ENCODE measurements around the gene LRRC8A.
A peak's percentile ranks its signal among the peaks of the same experiment; 100 is the strongest.
"Not testable (repeated sequence)": the region's sequence is repeated elsewhere in the genome, so short reads cannot be mapped to it uniquely, and the experiment has no call there.

LRRC8A gene

GRCh38 chr9:128923493-128923883 is 41.6 kb downstream of the LRRC8A start:
- no peak for DNase-seq

- no peak for DNase-seq
Measured at GRCh38 chr9:128927731-128928411, 45.9 kb downstream of the LRRC8A start.

- no peak for DNase-seq
Measured at GRCh38 chr9:128928624-128929023, 46.7 kb downstream of the LRRC8A start.

DNA sequence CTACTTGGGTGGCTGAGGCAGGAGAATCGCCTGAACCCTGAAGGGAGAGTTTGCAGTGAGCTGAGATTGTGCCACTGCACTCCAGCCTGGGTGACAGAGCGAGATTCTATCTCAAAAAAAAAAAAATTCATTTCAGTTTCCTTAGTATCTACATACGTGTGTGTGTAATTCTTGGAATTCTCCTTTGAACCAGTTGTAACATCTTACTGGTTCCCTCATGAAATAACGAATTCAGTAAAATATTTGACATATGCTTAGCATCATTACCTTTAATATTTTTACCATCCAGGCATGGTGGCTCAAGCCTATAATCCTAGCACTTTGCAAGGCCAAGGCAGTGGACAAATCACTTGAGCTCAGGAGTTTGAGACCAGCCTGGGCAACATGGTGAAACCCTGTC is 47.6 kb downstream of the LRRC8A start:
- DNase-seq, result no peak

DNA sequence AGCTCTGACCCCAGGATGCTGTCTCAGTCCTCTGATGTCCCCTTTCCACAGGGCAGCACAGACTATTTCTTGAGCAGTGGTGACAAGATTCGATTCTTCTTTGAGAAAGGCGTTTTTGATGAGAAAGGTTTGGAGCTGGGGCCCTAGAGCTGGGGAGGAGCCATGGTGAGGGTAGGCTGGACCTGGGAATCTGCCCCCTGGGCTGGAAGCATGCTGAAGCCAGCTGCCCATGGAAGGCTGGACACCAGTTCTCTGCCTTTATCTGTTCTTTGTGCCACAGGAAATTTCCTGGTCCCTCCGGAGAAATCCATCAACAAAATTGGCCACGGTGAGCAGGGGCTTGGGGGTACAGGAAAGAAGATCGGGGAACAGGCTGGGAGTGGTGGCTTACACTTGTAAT is 51.8 kb downstream of the LRRC8A start:
- no peak for DNase-seq

DNA sequence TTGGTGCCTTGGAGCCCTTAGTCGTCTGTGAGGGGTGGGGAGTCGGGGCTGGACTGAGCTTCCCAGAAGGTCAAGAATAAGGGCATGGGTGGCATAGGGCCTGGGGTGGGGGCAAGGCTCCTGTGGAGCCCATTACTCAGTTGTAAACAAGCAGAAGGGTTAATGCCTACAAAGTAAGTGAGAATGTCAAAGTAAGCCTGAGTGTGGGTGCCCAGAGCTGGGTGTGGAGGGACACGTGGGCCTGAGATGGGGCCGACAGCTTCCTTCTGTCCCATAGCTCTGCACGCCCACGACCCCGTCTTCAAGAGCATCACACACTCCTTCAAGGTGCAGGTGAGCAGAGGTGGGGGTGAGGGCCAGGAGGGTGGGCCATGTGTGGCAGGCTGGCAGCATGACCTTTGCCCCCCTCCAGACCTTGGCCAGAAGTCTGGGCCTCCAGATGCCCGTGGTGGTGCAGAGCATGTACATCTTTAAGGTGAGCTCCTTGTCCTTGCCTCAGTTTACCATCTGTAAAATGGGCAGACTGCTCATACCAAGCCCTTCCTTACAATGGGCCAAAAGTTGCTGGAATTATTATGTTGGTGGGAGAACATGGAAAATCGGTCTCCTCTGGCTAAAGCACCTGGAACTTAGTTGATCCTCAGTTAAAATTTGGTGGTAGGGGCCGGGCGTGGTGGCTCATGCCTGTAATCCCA is 54.4 kb downstream of the LRRC8A start:
- DNase-seq, result no peak

GRCh38 chr9:128937310-128938165 is 55.6 kb downstream of the LRRC8A start:
- DNase-seq, result no peak

- no peak for DNase-seq
Measured at GRCh38 chr9:128940271-128940921, 58.5 kb downstream of the LRRC8A start.

DNA sequence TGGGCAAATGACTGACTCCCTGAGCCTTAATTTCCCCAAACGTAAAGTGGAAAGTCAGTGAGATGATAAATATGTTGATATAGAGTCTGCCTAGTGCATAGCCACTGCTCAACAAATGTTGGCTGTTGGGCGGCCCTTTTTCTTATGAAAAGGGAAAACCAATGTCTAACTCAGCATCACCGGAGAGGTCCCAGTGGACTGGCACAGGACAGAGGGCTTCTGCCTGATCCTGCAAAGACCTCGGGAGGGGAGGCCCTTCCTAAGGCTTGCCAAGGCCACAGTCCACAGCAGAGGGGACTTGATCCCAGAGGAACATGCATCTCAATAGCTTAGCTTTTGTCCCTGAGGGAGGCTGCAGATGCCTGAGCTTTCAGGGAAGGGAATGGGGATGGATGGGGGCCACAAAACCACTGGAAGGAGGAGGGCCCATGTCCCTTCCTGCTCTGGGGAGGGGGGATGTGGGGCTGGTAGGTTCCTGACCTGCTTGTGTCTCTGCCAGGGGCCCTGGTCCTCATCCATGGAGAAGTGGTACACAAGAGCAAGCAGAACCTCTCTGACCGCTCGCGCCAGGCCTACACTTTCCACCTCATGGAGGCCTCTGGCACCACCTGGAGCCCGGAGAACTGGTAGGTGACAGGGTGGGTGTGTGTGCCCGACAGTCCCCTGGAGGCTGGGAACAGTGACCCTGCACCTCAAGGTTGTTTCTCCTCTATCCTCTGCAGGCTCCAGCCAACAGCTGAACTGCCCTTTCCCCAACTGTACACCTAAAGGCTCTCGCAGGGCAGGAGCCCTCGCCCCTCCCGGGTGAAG is 59.2 kb downstream of the LRRC8A start:
- no peak for DNase-seq

- DNase-seq, result no peak
Measured at GRCh38 chr9:128943832-128944620, 62.1 kb downstream of the LRRC8A start.

GRCh38 chr9:128944966-128945365 is 63.0 kb downstream of the LRRC8A start:
- DNase-seq, result not testable (repeated sequence)

DNA sequence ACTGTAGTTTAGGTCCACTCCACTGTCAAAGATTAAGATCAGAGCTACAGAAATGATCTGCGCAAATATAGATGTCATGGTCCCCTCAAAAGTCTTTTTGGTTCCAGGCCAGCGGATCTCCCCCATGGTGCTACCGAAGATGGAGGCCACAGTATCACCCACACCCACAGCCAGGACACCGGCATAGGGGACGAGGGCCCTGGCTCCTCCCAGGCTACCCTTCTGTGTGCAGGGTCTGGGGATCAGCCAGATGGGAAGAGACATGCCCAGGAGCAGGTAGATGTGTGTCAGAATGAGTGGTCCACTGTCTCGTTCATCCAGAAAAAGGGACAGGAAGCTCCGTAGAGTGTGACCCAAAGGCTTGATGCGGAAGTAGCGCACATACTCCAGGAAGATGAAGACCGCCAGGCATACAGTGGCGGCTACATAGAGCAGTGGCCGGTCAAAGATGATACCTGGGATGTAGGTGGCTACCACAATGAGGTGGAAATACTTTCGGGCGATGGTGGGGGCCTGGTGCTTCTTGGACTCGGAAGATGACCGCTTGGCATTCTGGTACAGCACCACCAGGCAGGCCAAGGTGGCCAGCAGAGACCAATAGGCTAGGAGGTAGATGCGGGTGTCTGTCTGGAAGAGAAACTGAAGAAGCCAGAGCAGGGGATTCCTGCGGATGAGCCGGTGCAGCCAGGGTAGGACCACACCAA is 64.0 kb downstream of the LRRC8A start:
- no peak for DNase-seq

GRCh38 chr9:128946571-128947276 is 64.8 kb downstream of the LRRC8A start:
- no peak for DNase-seq

DNA sequence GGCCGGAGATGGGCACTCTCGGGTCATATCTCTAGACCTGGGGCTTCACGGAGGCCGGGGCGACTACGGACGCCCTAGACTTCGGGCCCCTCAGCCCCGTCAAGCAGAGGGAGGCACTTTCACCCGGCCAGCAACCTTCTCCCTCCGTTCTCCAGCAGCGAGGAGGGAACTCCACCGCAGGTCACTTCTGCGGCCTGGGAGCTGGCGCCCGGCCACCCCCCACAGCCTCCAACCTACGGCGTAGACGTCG is 65.3 kb downstream of the LRRC8A start:
- DNase-seq, result no peak

DNA sequence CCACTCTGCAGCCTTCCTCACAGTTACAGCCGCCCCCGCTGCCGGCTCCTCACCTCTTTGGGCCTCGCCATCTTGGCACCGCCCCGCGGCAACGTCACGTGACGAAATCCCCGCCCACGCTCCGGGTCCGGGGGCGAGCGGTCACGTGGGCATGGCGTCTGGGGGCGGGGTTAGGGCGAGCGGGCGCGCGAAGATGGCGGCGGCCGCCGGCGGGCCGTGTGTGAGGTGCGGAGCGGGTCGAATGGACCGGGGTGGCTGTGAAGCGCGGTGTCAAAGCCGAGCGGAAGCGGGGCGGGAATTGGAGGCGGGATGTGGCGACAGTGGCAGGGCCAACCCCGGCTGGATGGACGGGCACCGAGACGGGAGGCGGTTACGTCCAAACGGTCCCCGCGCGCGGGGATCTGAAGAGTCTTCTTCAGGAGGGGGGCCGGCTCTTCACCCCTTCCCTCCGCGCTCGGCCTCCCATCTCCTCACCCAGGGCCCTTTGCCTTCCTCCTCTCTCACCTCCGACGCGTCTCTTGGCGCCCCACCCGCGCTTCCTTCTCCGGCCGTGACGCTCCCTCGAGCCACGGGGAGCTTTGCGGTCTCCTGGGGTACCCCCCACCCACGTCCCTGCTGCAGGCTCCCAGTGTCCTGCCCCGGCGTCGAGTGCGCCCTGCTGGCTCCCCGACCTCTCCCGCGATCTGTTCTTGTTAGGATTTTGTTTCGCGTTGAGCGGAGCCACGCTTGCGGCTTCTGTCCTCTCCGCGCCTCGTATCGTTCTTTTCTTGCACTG is 65.8 kb downstream of the LRRC8A start, which contains the start of the genes DOLK and NUP188:
Gene DOLK (minus strand): TSS at position 77 of the 775 bp plus-strand sequence. CDS start 300 bp downstream, outside the sequence.
Gene NUP188 (plus strand): TSS at position 173 of the 775 bp plus-strand sequence. CDS start 21 bp downstream, at position 194.
- DNase-seq, result peak; percentile 65 to 72

DNA sequence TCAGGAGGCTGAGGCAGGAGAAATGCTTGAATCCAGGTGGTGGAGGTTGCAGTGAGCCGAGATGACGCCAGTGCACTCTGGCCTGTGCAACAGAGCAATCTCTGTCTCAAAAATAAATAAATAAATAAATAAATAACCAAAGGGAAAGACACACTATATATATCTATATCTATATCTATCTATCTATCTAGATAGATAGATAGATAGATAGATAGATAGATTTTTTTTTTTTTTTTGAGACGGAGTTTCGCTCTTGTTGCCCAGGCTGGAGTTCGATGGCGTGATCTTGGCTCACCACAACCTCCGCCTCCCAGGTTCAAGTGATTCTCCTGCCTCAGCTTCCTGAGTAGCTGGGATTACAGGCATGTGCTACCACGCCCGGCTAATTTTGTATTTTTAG is 79.5 kb downstream of the LRRC8A start:
- not testable (repeated sequence) for DNase-seq

All from NCI-H187 (cell line).